ENCODE measurements around the gene F10.

Gene F10

GRCh38 chr13:113176280-113176679 is 53.7 kb downstream of the F10 start:
- DNase-seq = peak; percentile 76

GRCh38 chr13:113176822-113177221 is 54.2 kb downstream of the F10 start:
- DNase-seq = no peak

GRCh38 chr13:113178070-113178895 is 55.7 kb downstream of the F10 start:
- no peak for DNase-seq

- no peak for DNase-seq
Observed at GRCh38 chr13:113178896-113179167, 56.2 kb downstream of the F10 start.

- peak in 1 of 2 donors; percentile 37 for DNase-seq
Observed at GRCh38 chr13:113179374-113180230, 57.0 kb downstream of the F10 start.

- DNase-seq = no peak
Observed at GRCh38 chr13:113182046-113182445, 59.4 kb downstream of the F10 start.

GRCh38 chr13:113183450-113184129 is 61.0 kb downstream of the F10 start:
- DNase-seq = no peak

- DNase-seq = peak in 1 of 2 donors; percentile 51
Observed at GRCh38 chr13:113184568-113185440, 62.2 kb downstream of the F10 start.

- DNase-seq = peak; percentile 28 to 46
Observed at GRCh38 chr13:113186061-113186900, 63.7 kb downstream of the F10 start.

- DNase-seq = peak; percentile 27 to 66
Observed at GRCh38 chr13:113187263-113187669, 64.7 kb downstream of the F10 start.

- DNase-seq = no peak
Observed at GRCh38 chr13:113187883-113188665, 65.5 kb downstream of the F10 start.

GRCh38 chr13:113190181-113190580 is 67.6 kb downstream of the F10 start:
- no peak for DNase-seq

GRCh38 chr13:113192279-113192678 is 69.7 kb downstream of the F10 start:
- DNase-seq = no peak

GRCh38 chr13:113192902-113193301 is 70.3 kb downstream of the F10 start:
- DNase-seq = no peak

- no peak for DNase-seq
Observed at GRCh38 chr13:113195360-113195759, 72.8 kb downstream of the F10 start.

- no peak for DNase-seq
Observed at GRCh38 chr13:113196970-113197737, 74.6 kb downstream of the F10 start.

All from CD4-positive, alpha-beta T cell treated with Interferon alpha-2 for 1 hour (primary cell).